Measurements from ENCODE around the gene ATXN7L2. TPM values are rescaled to one million over a fixed set of nuclear protein-coding genes. Genes with fewer than 3 reads are reported as not detected.

ATXN7L2 gene
- total RNA-seq, 1 donor from 2014 or later, result 19.6 TPM

- no peak overlapping the region for H3K4me3 Mint-ChIP-seq (ENCODE audit: low read depth)
- DNase-seq (ENCODE audit: low spot score, unreplicated experiment), result no peak
- no peaks in the 10 kb centered on the region for H3K36me3 Mint-ChIP-seq (ENCODE audit: insufficient read depth)
- H3K27me3 Mint-ChIP-seq, result peaks cover 58% of the 10 kb centered on the region
- no peak for TF ChIP-seq CTCF (IDR thresholded peaks at IDR 0.05; ENCODE audit: unreplicated experiment)
- H3K9me3 Mint-ChIP-seq (ENCODE audit: low read depth), result no peaks in the 10 kb centered on the region
- H3K4me1 Mint-ChIP-seq (ENCODE audit: low read depth), result peaks cover under 1% of the 10 kb centered on the region
- H3K27ac Mint-ChIP-seq, result no peak overlapping the region
Measured at GRCh38 chr1:109477821-109478220, 5.9 kb upstream of the ATXN7L2 start.

- H3K36me3 Mint-ChIP-seq (ENCODE audit: insufficient read depth), result no peaks in the 10 kb centered on the region
- H3K4me3 Mint-ChIP-seq (ENCODE audit: low read depth), result no peak overlapping the region
- peaks cover 54% of the 10 kb centered on the region for H3K27me3 Mint-ChIP-seq
- H3K4me1 Mint-ChIP-seq (ENCODE audit: low read depth), result peaks cover 3% of the 10 kb centered on the region
- peak; percentile 9 for TF ChIP-seq CTCF (IDR thresholded peaks at IDR 0.05; ENCODE audit: unreplicated experiment)
- H3K27ac Mint-ChIP-seq, result no peak overlapping the region
- H3K9me3 Mint-ChIP-seq (ENCODE audit: low read depth), result no peaks in the 10 kb centered on the region
- peak; percentile 30 for DNase-seq (ENCODE audit: low spot score, unreplicated experiment)
Measured at GRCh38 chr1:109478806-109479205, 4.9 kb upstream of the ATXN7L2 start.

GRCh38 chr1:109479311-109479710, 4.4 kb upstream of the ATXN7L2 start:
- H3K4me3 Mint-ChIP-seq (ENCODE audit: low read depth), result no peak overlapping the region
- DNase-seq (ENCODE audit: low spot score, unreplicated experiment), result no peak
- peaks cover 52% of the 10 kb centered on the region for H3K27me3 Mint-ChIP-seq
- H3K27ac Mint-ChIP-seq, result no peak overlapping the region
- H3K4me1 Mint-ChIP-seq (ENCODE audit: low read depth), result peaks cover 6% of the 10 kb centered on the region
- no peak for TF ChIP-seq CTCF (IDR thresholded peaks at IDR 0.05; ENCODE audit: unreplicated experiment)
- no peaks in the 10 kb centered on the region for H3K36me3 Mint-ChIP-seq (ENCODE audit: insufficient read depth)
- no peaks in the 10 kb centered on the region for H3K9me3 Mint-ChIP-seq (ENCODE audit: low read depth)

GRCh38 chr1:109479901-109480300, 3.8 kb upstream of the ATXN7L2 start:
- H3K27me3 Mint-ChIP-seq, result peaks cover 46% of the 10 kb centered on the region

GRCh38 chr1:109481646-109482045, 2.1 kb upstream of the ATXN7L2 start:
- no peak for TF ChIP-seq CTCF (IDR thresholded peaks at IDR 0.05; ENCODE audit: unreplicated experiment)
- Mint-ChIP-seq H3K27ac (no peak overlapping the region), H3K27me3 (peaks cover 32% of the 10 kb centered on the region), H3K36me3 (ENCODE audit: insufficient read depth) (no peaks in the 10 kb centered on the region), H3K4me3 (ENCODE audit: low read depth) (no peak overlapping the region), H3K4me1 (ENCODE audit: low read depth) (peaks cover 15% of the 10 kb centered on the region), H3K9me3 (ENCODE audit: low read depth) (no peaks in the 10 kb centered on the region)
- no peak for DNase-seq (ENCODE audit: low spot score, unreplicated experiment)

More at GRCh38 chr1:109479901-109480300, 3.8 kb upstream of the ATXN7L2 start:
- Mint-ChIP-seq H3K9me3 (ENCODE audit: low read depth) (no peaks in the 10 kb centered on the region), H3K4me3 (ENCODE audit: low read depth) (no peak overlapping the region), H3K36me3 (ENCODE audit: insufficient read depth) (no peaks in the 10 kb centered on the region), H3K4me1 (ENCODE audit: low read depth) (peaks cover 10% of the 10 kb centered on the region), H3K27ac (no peak overlapping the region)
- no peak for DNase-seq (ENCODE audit: low spot score, unreplicated experiment)
- no peak for TF ChIP-seq CTCF (IDR thresholded peaks at IDR 0.05; ENCODE audit: unreplicated experiment)
